Breast epithelium (tissue), 3 donors: ENCODE results near the gene NEURL1.

ENCODE experiments used
- CTCF ChIP-seq, 3 donors: fragments of 450-650 bp; IDR thresholded peaks; one replicate each; pipeline ENCODE4 v1.5.1; 2016 to 2017; ENCODE audit warnings: antibody characterized with exemption in 3 of 3, mild to moderate bottlenecking in 3 of 3, moderate library complexity in 3 of 3
- POLR2A ChIP-seq: fragments of 450-650 bp; IDR thresholded peaks from one replicate; pipeline ENCODE4 v1.6.1; 2016; ENCODE audit warnings: antibody characterized with exemption, mild to moderate bottlenecking, moderate library complexity

- TF ChIP-seq POLR2A, result no peak
- no peak for TF ChIP-seq CTCF (IDR thresholded peaks at IDR 0.05)
Measured at GRCh38 chr10:103633846-103634245, 140.3 kb downstream of the NEURL1 start.
